GM21529 (cell line): ENCODE data around the gene CASP2.

Experiments used
- ATAC-seq: cut with Tn5 transposase; IDR thresholded peaks from one replicate; pipeline ENCODE4 v1.9.1; 2021; ENCODE audit not compliant: unreplicated experiment

Gene CASP2

DNA sequence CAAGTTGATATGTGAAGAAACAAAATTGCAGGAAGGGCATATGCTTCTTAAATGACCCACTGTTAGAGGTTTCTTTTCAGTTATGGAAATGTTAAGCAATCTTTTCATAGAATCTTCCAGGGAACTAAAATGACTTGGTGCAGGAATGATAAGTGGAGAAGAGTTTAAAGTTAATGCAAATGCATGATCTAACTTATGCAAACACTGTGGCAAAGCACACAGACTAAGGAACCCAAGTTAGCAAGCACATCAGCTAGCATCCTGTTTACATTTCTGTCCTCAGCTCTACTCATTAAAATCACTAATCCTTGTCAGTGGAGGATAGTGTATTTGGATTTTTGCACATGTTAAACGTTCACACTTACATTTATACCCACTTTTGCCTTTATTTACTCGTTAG, 37.1 kb downstream of the CASP2 start:
- peak; percentile 66 for ATAC-seq

- peak; percentile 52 for ATAC-seq
These were observed 39.8 kb downstream of the CASP2 start for GRCh38 chr7:143327903-143328302.

DNA sequence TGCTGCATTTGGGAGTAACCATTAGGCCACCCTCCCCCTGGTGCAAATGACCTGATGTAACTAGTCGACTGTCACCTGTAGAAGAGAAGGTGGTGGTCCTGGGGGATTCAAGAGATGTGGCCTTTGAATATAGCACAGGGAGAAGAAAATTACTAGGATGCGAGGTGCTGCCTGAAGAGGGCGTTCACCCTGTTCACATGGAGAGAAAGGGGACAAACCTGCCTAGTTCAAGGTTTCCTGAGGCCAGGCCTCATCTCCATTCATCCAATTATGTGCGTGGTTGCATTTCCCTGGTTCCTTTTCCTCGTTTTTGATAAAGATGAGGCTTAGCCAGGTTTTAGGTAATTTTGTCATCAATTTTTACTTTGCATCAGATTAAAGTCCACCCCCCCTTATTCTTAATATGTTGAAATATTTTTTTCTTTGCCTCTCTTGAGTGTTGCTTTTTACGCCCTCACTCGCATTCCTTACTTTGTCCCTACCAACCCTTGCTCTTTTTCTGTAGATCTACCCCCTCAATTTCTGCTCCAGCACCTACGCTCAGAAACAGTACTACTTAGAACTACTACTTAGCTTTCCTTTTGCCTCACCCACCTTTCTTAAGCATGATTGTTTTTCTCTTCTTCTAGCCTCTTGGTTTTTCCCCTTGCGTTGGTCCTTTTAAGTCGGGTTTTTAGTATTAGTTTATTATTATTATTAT, 41.5 kb downstream of the CASP2 start:
- ATAC-seq = no peak

- ATAC-seq = no peak
These were observed 43.1 kb downstream of the CASP2 start for GRCh38 chr7:143331179-143331801.

- no peak for ATAC-seq
These were observed 46.1 kb downstream of the CASP2 start for GRCh38 chr7:143334244-143334643.

GRCh38 chr7:143337216-143337615, 49.1 kb downstream of the CASP2 start:
- no peak for ATAC-seq

GRCh38 chr7:143341842-143342241, 53.7 kb downstream of the CASP2 start:
- no peak for ATAC-seq

DNA sequence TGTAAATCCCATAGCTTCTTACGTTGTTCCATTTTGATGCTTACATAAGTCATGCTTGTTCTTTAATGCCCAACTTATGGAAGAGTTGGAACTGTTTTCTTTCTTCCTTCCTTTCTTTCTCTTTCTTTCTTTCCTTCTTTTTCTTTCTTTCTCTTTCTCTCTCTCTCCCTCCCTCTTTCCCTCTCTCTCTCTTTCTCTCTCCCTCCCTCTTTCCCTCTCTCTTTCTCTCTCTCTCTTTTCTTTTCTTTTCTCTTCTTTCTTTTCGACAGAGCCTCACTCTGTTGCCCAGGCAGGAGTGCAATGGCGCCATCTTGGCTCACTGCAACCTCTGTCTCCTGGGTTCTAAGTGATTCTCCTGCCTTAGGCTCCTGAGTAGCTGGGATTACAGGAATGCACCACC, 55.4 kb downstream of the CASP2 start:
- ATAC-seq = no peak

- peak; percentile 69 for ATAC-seq
These were observed 57.3 kb downstream of the CASP2 start for GRCh38 chr7:143345428-143345900.

GRCh38 chr7:143346018-143346417, 57.9 kb downstream of the CASP2 start:
- ATAC-seq = no peak

GRCh38 chr7:143347950-143348349, 59.8 kb downstream of the CASP2 start:
- no peak for ATAC-seq

GRCh38 chr7:143351060-143351459, 62.9 kb downstream of the CASP2 start:
- no peak for ATAC-seq

DNA sequence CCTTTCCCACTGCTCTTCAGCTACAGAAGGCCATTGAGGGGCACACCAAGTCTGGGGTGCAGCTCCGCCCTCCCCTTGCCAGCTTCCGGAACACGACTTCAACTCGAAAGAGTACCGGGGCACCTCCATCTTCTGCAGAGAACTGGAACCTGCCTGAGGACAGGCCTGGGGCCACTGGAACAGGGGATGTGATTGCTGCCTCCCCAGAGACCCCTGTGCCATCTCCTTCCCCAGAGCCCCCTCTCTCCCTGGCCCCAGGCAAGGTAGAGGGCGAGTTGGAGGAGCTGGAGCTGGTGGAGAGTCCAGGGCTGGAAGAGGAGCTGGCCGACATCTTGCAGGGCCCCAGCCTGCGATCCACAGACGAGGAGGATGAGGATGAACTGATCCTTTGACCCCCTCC, 63.4 kb downstream of the CASP2 start:
- ATAC-seq = no peak

GRCh38 chr7:143352531-143353002, 64.4 kb downstream of the CASP2 start:
- no peak for ATAC-seq

GRCh38 chr7:143354376-143354775, 66.2 kb downstream of the CASP2 start:
- ATAC-seq = no peak

- ATAC-seq = no peak
These were observed 66.8 kb downstream of the CASP2 start for GRCh38 chr7:143354965-143355364.

DNA sequence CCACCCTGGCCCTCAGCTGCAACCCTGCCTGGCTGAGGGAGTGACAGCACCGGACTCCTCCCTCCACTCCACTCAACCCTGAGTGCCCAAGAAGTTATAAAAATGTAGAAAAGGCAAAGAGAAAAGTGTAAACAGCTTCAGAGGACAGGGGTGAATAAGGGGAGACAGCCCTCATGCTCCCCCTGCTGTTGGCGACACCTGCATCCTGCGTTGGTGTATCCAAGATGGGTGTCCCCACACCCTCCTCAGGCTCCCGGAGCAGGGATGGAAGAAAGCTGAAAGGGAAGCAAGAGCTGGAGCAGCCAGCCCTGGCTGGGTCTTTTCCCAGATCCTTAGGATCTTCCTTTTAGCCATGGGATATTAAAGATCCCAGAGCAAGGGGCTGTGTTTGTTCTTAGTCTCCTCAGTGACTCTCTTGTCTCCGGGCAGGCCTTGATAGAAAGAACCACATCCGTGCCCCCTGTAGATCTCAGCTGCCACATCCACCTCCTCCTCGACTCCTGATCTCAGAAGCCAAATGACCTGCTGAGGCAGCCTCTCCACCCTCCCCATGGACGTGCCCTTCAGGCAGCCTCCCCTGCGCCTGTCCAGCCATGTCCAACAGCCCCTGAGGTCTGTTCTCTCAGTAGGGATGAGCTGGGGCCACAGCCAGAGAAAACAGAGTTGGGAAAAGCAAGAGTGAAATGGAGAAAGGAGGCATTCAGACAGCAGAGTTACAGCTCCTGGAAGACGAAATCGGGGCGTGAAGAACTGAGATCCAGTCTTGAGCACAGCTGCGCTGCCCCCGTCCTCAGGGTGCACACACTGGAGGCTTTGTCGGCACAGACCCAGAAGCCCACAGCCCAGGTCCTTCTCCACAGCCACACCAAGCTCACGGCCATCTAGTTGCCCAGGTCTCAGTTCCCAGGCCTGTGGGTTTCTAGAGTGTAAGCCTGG, 67.6 kb downstream of the CASP2 start:
- no peak for ATAC-seq

GRCh38 chr7:143356414-143357050, 68.4 kb downstream of the CASP2 start:
- ATAC-seq = no peak
